Fibroblast of villous mesenchyme (primary cell): ENCODE data around the gene YAF2. TPM values are rescaled to one million over a fixed set of nuclear protein-coding genes. Genes with fewer than 3 reads are reported as not detected.

Experiments used
- DNase-seq: peaks from one replicate; pipeline ENCODE4 v3.0.0-alpha.2; 2010; ENCODE audit warnings: low read depth
- H3K4me3 ChIP-seq: 2 replicates; pipeline ENCODE4 v1.5.1; 2011; ENCODE audit warnings: low read depth, mild to moderate bottlenecking, low read length
- total RNA-seq: library from RNA; depleted of rRNA; stranded (reverse); fragments of >200 nt; gene quantifications from 2 replicates; pipeline ENCODE4 v1.2.3, GENCODE V29; 2012
- TF ChIP-seq, protein P1 (sequence below): IDR thresholded peaks from 2 replicates; pipeline ENCODE4 v1.5.1; 2012; ENCODE audit warnings: low read depth, mild to moderate bottlenecking, low read length; ENCODE audit not compliant: insufficient read depth

Gene YAF2
- total RNA-seq, 1 donor, result 20.7 TPM

DNA sequence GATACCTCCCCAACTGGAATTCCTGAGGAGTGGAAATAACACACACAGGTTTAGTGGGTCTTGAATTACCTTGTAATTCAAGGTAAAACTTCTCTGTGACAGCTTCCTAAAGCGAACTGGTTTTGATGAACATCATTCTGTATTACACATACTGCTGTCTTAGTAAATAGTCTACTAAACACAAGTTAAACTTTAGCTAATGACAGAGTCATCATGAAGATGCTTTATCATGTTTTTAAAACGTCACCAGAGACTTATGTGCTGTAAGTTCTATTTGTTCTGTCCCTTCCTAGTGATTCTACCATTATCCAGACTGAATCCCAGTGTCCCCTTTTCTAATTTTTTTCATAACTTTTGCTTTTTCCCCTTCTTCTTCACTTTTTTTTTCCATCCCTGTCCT, 81.8 kb downstream of the YAF2 start:
- DNase-seq, result no peak
- no peak overlapping the region for H3K4me3 ChIP-seq
- TF ChIP-seq, protein P1, sequence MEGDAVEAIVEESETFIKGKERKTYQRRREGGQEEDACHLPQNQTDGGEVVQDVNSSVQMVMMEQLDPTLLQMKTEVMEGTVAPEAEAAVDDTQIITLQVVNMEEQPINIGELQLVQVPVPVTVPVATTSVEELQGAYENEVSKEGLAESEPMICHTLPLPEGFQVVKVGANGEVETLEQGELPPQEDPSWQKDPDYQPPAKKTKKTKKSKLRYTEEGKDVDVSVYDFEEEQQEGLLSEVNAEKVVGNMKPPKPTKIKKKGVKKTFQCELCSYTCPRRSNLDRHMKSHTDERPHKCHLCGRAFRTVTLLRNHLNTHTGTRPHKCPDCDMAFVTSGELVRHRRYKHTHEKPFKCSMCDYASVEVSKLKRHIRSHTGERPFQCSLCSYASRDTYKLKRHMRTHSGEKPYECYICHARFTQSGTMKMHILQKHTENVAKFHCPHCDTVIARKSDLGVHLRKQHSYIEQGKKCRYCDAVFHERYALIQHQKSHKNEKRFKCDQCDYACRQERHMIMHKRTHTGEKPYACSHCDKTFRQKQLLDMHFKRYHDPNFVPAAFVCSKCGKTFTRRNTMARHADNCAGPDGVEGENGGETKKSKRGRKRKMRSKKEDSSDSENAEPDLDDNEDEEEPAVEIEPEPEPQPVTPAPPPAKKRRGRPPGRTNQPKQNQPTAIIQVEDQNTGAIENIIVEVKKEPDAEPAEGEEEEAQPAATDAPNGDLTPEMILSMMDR, result no peak

DNA sequence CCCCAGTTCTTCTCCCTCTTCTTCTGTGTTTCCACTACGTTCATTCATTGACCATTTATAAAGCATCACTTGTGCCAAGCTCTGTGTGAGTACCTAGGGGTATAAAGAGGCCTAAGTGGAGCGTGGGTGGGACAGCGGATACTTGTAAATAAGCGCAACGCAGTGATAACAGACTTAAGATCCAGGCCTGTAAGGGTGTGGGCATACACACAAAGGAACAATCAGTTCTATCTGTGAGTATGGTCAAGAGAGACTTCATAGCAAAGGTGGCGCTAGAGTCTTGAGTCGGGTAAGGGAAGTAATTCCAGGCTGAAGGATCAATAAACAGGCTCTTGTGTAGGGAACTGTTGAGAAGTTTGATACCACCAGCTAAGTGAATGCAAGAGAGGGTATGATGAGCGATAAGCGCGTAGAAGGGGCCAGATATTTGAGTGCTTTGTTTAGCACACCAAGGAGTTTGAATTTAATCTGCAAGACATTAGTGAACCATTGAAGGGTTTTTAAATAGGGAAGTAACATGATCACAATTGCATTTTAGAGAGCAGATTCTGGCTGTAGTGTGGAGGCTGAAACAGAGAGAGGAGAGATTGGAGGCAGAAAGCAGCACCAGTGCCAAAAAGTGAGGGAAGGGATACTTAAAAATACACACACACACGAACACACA, 92.4 kb downstream of the YAF2 start:
- TF ChIP-seq, protein P1, result no peak
- peak overlapping the region; percentile 77 for H3K4me3 ChIP-seq
- no peak for DNase-seq

DNA sequence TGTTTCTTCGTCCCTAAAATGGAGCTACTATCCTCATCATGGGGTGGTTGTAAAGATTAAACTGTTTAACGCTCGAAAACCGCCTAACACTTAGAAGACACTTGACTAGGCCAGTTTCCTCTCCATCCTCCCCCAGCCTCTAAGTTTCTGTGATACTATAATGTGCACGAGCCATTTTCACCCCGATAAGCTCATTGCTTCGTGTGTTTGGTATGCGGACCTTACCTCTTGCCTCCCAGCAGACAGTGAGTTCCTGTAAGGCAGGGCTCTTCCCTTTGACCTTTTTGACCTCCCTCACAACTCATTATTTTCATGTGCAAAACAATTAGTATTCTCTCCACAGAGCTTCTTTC, 92.9 kb downstream of the YAF2 start:
- TF ChIP-seq, protein P1, result no peak
- DNase-seq, result peak; percentile 24

DNA sequence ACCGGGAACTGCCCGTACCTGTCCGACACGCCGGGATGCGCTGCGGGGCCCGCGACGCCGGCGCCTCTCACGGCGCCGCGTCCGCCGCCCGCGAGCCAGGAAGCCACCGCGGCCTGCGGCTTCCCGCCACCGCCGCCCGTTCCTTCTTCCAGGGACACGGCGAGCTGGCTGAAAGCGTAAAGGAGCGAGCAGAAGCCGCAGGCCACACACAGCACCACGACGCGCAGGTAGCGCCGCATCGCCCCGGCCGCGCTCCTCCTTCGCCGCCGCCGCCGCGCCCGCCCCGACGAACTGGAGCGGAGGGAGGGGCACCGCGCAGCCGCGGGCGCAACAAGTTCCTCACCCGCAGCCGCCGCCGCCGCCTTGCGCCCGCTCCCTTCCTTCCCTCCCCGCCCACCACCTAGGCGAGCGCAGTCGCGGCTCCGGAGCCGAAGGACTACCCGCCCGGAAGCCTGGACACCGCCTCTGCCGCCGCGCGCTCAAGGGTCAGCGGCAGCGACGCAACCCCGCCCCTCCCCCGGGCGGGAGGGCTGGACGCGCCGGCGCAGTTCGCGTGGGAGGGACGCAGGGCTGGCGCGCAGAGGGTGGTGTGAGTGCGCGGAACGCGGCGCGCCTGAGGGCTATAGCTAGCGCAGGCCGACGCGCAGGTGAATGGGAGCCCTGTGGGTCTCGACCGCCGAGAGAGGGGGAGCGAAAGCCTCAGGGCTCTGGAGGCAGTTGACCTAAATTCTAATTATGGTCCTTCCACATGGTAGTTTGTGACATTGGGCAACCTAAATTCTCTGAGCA, 93.4 kb downstream of the YAF2 start, which contains the start of gene GXYLT1:
TSS of gene GXYLT1 (minus strand) at position 467 of the 789 bp plus-strand sequence. CDS start at position 239, 228 bp downstream.
- TF ChIP-seq, protein P1, result no peak
- DNase-seq, result peak; percentile 95
- peak within 1 kb of the TSS; percentile 77 for H3K4me3 ChIP-seq

More for the DNA sequence above, 92.9 kb downstream of the YAF2 start:
- H3K4me3 ChIP-seq, result peak overlapping the region; percentile 77

DNA sequence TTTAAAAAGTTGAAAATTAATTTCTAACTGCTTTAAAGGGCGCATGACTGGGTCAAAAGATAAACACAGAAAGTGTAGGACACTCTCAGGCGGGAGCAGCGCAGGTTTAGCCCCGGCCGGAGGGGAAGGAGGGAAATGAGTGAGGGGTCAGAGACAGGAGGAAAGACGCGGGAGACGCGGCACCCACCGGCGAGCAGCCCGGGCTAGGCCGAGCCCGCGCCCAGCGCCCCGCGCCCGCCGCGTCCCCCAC, 94.0 kb downstream of the YAF2 start:
- TF ChIP-seq, protein P1, result no peak
- no peak for DNase-seq
- H3K4me3 ChIP-seq, result peak overlapping the region; percentile 77

DNA sequence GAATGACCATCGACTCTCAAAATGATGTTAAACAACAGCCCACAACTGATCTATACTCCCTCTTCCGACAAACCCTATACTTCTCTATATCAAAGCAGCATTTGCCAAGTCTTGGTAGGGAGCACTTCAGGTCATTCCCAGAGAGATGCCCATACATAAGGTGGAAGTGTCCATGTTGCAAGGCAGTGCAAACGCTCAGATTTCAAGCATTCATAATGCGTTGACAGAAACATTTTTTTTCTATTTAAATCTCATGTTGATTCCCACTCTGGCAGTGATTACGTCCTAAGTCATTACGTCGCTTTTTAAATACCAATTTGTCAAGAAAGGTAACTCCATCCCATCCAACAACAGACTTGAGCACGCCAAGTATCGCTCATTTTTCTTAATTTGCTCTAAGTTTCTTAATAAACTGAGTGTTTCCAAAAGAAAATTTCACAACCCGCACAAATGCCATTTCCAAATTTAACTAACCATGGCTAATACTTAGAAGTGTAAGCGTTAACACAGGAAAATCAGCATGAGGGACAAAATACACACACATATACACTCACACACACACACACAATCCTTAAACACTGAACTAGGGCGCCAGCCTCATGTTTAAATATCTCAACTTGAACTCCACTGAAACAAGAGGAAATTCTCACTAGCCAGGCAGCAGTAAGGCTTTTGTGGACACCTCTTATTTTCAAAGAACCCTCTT, 94.4 kb downstream of the YAF2 start:
- no peak for DNase-seq
- TF ChIP-seq, protein P1, result no peak
- H3K4me3 ChIP-seq, result peak overlapping the region; percentile 77
